Muscle layer of duodenum (tissue), 2 donors: ENCODE results near the gene RAB8A.
"Not testable (repeated sequence)": the region's sequence is repeated elsewhere in the genome, so short reads cannot be mapped to it uniquely, and the experiment has no call there.

Source experiments
- H3K27ac ChIP-seq: one replicate; pipeline ENCODE4 v1.7.0; 2013; ENCODE audit warnings: mild to moderate bottlenecking, low read length
- H3K27me3 ChIP-seq: one replicate; pipeline ENCODE4 v1.7.0; 2013; ENCODE audit warnings: low read depth, mild to moderate bottlenecking, control low read depth, low read length
- H3K36me3 ChIP-seq, 2 donors: one replicate each; pipeline ENCODE4 v1.7.0; 2013; ENCODE audit warnings: low read length in 2 of 2, control low read depth in 1 of 2, mild to moderate bottlenecking in 1 of 2; ENCODE audit not compliant: insufficient read depth in 2 of 2, control insufficient read depth in 1 of 2
- H3K4me1 ChIP-seq, 2 donors: one replicate each; pipeline ENCODE4 v1.7.0; 2013; ENCODE audit warnings: low read length in 2 of 2, mild to moderate bottlenecking in 2 of 2, control low read depth in 1 of 2, moderate library complexity in 1 of 2; ENCODE audit not compliant: insufficient read depth in 2 of 2, control insufficient read depth in 1 of 2
- H3K4me3 ChIP-seq, 2 donors: one replicate each; pipeline ENCODE4 v1.7.0; 2013; ENCODE audit warnings: low read length in 2 of 2, low read depth in 1 of 2, mild to moderate bottlenecking in 1 of 2
- H3K9me3 ChIP-seq, 2 donors: one replicate each; pipeline ENCODE4 v1.7.0; 2013; ENCODE audit warnings: low read length in 2 of 2, control low read depth in 1 of 2, mild to moderate bottlenecking in 1 of 2; ENCODE audit not compliant: control insufficient read depth in 1 of 2
- donor health status: healthy.

The RAB8A gene

DNA sequence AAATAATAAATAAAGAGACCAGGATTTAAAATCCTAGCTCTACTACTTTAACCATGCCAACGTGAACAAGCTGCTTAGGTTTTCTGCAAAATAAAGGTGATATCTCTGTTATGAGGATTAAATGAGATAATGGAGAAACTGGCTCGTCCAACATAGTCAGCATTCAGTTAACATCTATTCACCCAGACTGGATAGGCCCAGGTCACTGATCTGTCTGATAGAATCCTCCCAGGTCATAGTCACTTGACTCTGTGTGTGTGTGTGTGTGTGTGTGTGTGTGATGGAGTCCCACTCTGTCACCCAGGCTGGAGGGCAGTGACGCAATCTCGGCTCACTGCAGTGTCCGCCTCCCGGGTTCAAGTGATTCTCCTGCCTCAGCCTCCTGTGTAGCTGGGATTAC lies 12.9 kb upstream of the RAB8A start:
- H3K27ac ChIP-seq = no peak overlapping the region

DNA sequence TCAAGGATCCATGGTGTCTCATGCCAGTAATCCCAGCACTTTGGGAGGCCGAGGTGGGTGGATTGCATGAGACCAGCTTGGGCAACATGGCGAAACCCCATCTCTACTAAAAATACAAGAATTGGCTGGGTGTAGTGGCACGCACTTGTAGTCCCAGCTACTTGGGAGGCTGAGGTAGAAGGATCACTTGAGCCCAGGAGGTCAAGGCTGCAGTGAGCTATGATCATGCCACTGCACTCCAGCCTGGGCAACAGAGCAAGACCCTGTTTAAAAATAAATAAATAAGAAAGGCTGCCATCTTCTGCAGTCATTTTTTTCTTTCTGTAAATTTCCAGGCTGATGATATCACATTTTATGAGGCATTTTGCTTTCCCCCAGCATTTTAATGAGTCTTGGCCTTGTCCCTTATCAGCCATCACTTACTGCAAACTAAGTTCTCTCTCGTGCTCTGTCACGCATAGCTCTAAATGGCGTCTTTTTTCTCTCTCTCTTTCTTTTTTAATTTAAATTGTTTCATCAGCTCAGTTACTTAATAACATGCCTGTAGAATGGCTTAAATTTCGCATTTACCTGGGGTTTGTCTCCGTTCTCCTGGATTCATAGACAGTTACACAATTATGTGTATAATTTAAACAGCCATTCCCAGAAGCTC lies 12.2 kb upstream of the RAB8A start:
- H3K36me3 ChIP-seq = peaks cover 58 to 79% of the 10 kb centered on the region in 2 donors
- H3K9me3 ChIP-seq, H3K27ac ChIP-seq, H3K4me3 ChIP-seq, H3K27me3 ChIP-seq: not testable (repeated sequence)
- H3K4me1 ChIP-seq = peaks cover 0 to 17% of the 10 kb centered on the region in 2 donors

More for the DNA sequence above, 12.9 kb upstream of the RAB8A start:
- Histone ChIP-seq H3K4me3 (no peak overlapping the region), H3K9me3 (no peaks in the 10 kb centered on the region), H3K4me1 (peaks cover 0 to 17% of the 10 kb centered on the region in 2 donors), H3K27me3 (no peaks in the 10 kb centered on the region), H3K36me3 (peaks cover 62 to 84% of the 10 kb centered on the region in 2 donors)

- Histone ChIP-seq H3K9me3 (no peaks in the 10 kb centered on the region), H3K27ac (no peak overlapping the region), H3K4me3 (no peak overlapping the region), H3K36me3 (peaks cover 47 to 68% of the 10 kb centered on the region in 2 donors), H3K4me1 (peaks cover 0 to 9% of the 10 kb centered on the region in 2 donors), H3K27me3 (no peaks in the 10 kb centered on the region)
These were observed 11.2 kb upstream of the RAB8A start for GRCh38 chr19:16100524-16100923.

DNA sequence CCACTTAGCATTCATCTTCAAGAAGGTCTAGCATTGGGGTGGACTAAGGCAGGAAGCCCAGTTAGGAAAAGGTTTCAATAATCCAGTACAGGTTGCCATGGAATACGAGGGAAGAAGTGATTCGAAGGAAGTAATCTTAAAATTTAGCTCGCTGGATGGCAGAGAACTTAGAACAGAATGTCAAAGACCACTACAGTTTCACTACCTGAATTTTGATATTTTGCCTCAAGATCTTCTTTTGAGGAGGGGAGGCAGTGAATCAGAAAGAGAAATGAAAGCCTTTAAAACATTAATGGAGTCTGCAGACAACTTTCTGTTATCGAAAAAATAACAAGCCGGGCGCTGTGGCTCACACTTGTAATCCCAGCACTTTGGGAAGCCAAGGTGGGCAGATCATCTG lies 7.0 kb upstream of the RAB8A start:
- H3K27ac ChIP-seq = no peak overlapping the region
- H3K4me3 ChIP-seq = no peak overlapping the region

GRCh38 chr19:16106121-16106520 lies 5.6 kb upstream of the RAB8A start:
- H3K4me1 ChIP-seq = no peaks in the 10 kb centered on the region
- no peaks in the 10 kb centered on the region for H3K27me3 ChIP-seq
- no peak overlapping the region for H3K4me3 ChIP-seq
- H3K36me3 ChIP-seq = peaks cover 16 to 27% of the 10 kb centered on the region in 2 donors
- no peaks in the 10 kb centered on the region for H3K9me3 ChIP-seq
- no peak overlapping the region for H3K27ac ChIP-seq

More for the DNA sequence above, 7.0 kb upstream of the RAB8A start:
- Histone ChIP-seq H3K27me3 (no peaks in the 10 kb centered on the region), H3K36me3 (peaks cover 26 to 38% of the 10 kb centered on the region in 2 donors), H3K4me1 (no peaks in the 10 kb centered on the region), H3K9me3 (no peaks in the 10 kb centered on the region)

DNA sequence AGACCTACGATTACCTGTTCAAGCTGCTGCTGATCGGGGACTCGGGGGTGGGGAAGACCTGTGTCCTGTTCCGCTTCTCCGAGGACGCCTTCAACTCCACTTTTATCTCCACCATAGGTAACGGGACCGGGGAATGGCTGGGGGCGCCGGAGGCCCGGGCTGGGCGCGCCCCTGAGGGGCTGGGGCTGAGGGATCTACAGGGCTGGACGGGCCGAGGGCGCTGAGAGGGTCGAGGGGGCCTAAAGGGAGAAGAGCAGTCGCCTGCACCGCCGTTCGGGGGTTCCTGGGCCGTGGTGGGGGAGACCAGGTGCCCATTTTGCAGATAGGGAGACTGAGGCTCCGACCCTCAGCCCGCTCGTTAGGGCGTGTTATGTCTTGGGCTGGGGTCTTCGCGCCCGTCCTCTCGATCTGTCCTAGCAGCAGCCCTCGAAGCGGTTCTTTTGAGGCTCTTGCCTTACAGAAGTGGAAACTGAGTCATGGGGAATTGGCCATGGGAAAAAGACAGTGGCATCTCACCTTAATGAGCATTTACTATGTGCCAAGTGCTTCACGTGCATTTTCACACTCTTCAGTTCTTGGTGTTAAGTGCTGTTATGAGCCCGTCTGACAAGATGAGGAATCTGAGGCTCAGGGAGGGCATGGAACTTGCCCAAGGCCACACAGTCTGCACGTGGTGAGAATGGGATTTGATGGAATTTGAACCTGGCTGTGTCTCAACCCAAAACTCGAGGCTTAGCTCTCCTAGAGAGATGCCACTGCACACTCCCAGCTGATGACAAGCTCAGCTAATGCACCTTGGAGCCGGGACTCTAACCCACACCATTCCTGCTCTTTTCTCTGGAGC lies 442 bp downstream of the RAB8A start:
- no peaks in the 10 kb centered on the region for H3K36me3 ChIP-seq
- H3K9me3 ChIP-seq = no peaks in the 10 kb centered on the region
- peak overlapping the region; percentile 90 for H3K27ac ChIP-seq
- H3K4me1 ChIP-seq = peaks cover 16 to 27% of the 10 kb centered on the region in 2 donors
- peak overlapping the region; percentile 92 to 95 for H3K4me3 ChIP-seq
- H3K27me3 ChIP-seq = no peaks in the 10 kb centered on the region

GRCh38 chr19:16112778-16113177 lies 1.1 kb downstream of the RAB8A start:
- peak overlapping the region; percentile 90 for H3K27ac ChIP-seq
- peaks cover 16 to 27% of the 10 kb centered on the region in 2 donors for H3K4me1 ChIP-seq

GRCh38 chr19:16113727-16114126 lies 2.0 kb downstream of the RAB8A start:
- Histone ChIP-seq H3K4me1 (peaks cover 20 to 27% of the 10 kb centered on the region in 2 donors), H3K4me3 (no peak overlapping the region), H3K27ac (no peak overlapping the region)

More at GRCh38 chr19:16112778-16113177, 1.1 kb downstream of the RAB8A start:
- H3K36me3 ChIP-seq = peaks cover 0 to 3% of the 10 kb centered on the region in 2 donors
- H3K9me3 ChIP-seq = no peaks in the 10 kb centered on the region
- H3K27me3 ChIP-seq = no peaks in the 10 kb centered on the region
- peak overlapping the region; percentile 92 to 95 for H3K4me3 ChIP-seq

DNA sequence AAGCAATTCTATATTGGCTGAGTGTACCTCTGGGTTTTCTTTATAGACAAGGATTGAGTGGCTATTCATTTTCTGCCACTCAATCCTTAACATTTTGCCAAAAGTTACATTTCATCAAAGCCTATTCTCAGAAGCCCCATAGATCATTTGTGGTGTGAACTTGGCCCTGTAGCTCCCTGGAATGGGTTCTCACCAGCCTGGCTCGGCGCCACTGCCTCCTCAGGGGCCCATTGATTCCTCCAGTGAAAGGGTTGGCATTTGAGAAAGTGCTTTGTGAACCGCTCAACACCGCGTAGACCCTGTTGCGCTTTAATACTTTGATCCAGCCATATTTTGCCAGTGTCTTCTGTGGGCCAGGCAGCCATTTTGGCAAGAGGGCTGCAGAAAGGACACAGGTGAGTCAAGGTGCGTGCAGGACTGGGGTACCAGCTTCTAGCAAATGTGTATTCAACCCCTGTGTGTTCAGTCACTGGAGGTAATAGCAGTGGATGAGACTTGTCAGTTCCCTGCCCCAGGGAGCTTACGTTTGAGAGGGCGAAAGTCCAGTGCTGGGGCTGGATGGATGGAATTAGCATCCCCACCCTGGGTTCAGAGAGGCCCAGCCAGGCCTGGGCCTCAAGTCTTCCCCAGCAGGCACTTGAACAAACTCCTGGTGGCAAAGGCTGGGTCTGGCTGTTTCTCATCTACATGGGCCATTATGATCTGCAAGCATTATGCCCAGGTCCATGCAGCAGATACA lies 3.8 kb downstream of the RAB8A start:
- Histone ChIP-seq H3K4me3 (no peak overlapping the region), H3K36me3 (peaks cover 0 to 19% of the 10 kb centered on the region in 2 donors), H3K27me3 (no peaks in the 10 kb centered on the region), H3K9me3 (no peaks in the 10 kb centered on the region), H3K4me1 (peaks cover 20 to 27% of the 10 kb centered on the region in 2 donors), H3K27ac (no peak overlapping the region)

More at GRCh38 chr19:16113727-16114126, 2.0 kb downstream of the RAB8A start:
- Histone ChIP-seq H3K27me3 (no peaks in the 10 kb centered on the region), H3K9me3 (no peaks in the 10 kb centered on the region), H3K36me3 (peaks cover 0 to 11% of the 10 kb centered on the region in 2 donors)

DNA sequence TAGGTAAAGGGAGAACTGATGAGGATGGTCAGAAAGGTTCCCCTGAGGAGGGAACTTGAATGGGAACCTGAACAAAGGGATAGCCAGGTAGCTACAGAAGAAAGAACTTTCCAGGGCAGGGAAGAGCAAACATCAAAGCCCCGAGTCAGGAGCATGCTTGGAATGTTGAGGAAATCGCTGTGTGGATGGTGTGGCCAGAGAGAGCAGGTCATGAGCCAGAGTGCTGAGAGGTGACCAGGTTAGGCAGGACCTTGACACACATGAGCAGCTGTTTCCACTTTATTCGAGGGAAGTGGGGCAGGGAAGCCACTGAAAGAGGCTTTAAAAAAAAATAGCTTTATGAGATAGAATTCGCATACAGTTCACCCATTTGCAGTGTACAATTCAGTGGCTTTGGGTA lies 4.4 kb downstream of the RAB8A start:
- H3K27ac ChIP-seq = no peak overlapping the region
- peaks cover under 1 to 20% of the 10 kb centered on the region in 2 donors for H3K36me3 ChIP-seq
- H3K27me3 ChIP-seq = no peaks in the 10 kb centered on the region
- H3K4me3 ChIP-seq = no peak overlapping the region
- peaks cover 20 to 27% of the 10 kb centered on the region in 2 donors for H3K4me1 ChIP-seq
- no peaks in the 10 kb centered on the region for H3K9me3 ChIP-seq

- Histone ChIP-seq H3K36me3 (peaks cover 16 to 36% of the 10 kb centered on the region in 2 donors), H3K27me3 (no peaks in the 10 kb centered on the region), H3K4me1 (peaks cover 13 to 20% of the 10 kb centered on the region in 2 donors), H3K4me3 (no peak overlapping the region), H3K9me3 (no peaks in the 10 kb centered on the region), H3K27ac (peak overlapping the region; percentile 49)
These were observed 5.9 kb downstream of the RAB8A start for GRCh38 chr19:16117594-16118033.
